ENCODE measurements around the gene C16orf89.
A peak's percentile ranks its signal among the peaks of the same experiment; 100 is the strongest.
"Not testable (repeated sequence)": the region's sequence is repeated elsewhere in the genome, so short reads cannot be mapped to it uniquely, and the experiment has no call there.

Gene C16orf89

DNA sequence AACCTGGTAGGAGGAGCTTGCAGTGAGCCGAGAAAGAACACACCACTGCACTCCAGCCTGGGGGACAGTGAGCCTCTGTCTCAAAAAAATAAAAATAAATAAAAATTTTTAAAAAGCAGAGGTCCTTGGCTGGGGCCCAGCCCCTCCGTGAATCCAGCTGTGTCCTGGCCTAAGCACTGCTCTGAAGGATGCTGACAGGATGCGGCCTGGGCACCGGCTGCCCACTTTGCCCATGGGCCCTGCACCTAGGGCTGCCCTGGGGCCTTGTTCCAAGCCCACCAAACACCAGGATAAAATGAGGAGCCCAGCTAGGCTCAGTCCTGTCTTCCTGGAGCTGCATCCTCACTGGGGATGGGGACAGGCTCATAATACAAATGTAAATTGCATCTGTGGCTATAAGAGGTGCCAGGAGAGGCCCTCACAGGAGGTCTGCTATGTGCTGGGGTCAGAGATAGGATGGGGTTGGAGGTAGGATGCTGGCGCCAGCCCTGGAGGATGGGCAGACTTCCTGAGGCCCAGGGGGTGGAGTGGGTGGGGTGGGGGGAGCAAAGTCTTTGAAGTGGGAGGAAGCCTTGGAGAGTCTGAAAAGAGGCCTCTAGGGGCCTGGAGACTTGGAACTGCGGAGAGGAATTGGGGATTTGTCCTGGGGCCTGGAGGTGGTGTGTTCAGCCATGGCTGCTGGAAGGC is 6.2 kb downstream of the C16orf89 start:
- DNase-seq: no peak

DNA sequence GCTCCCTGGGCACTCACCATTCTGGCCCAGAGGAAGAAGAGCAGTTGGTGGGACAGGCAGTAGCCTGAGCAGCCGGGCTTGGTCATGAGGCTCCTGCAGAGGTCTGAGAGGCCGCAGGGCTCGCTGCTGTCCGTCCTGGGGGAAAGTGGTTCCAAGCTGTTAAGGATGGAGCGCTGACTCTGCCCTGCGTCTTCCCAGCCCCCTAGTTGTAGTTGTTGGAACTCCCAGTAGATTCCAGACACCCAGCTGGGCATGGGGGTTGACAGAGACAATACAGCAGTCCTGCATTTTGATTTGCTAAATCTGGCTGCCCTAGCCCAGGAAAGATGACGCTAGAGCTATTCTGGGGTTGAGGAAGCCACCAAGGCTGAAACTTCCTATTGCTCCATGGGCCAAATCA is 7.3 kb downstream of the C16orf89 start:
- no peak for DNase-seq

DNA sequence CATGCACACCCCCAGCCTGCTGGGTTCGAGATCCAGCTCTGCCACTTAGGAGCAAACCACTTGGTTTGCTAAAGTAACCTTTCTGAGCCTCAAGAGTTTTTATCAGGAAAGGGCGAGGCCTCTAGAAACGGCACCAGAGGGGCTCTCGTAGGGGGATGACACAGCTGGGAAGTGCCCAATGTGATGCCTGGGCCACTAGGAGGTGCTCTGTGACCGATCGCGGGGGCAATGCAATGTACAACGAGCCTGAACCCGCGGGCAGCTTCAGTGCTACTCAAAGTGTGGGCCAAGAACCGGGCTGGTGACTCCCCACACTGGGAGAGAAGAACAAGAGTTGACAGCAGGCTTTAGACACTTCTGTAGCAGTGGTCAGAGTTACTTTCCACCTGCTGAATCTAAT is 9.4 kb downstream of the C16orf89 start:
- DNase-seq: peak; percentile 52

- DNase-seq: no peak
Measured at GRCh38 chr16:5054876-5055865, 10.6 kb downstream of the C16orf89 start.

- DNase-seq: no peak
Measured at GRCh38 chr16:5046914-5047313, 18.8 kb downstream of the C16orf89 start.

- no peak for DNase-seq
Measured at GRCh38 chr16:5045499-5046115, 20.1 kb downstream of the C16orf89 start.

DNA sequence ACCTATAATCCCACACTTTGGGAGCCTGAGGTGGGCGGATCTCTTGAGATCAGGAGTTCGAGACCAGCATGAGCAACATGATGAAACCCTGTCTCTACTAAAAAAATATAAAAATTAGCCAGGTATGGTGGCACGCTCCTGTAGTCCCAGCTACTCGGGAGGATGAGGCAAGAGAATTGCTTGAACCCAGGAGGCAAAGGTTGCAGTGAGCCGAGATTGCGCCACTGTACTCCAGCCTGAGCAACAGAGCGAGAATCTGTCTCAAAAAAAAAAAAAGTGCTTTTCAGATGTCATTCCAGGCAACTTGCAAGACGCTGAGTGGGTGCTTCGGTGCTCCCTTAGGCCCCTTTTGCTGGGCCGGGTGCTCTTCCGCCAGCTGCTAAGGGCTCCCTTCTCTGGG is 21.2 kb downstream of the C16orf89 start:
- DNase-seq: not testable (repeated sequence)

DNA sequence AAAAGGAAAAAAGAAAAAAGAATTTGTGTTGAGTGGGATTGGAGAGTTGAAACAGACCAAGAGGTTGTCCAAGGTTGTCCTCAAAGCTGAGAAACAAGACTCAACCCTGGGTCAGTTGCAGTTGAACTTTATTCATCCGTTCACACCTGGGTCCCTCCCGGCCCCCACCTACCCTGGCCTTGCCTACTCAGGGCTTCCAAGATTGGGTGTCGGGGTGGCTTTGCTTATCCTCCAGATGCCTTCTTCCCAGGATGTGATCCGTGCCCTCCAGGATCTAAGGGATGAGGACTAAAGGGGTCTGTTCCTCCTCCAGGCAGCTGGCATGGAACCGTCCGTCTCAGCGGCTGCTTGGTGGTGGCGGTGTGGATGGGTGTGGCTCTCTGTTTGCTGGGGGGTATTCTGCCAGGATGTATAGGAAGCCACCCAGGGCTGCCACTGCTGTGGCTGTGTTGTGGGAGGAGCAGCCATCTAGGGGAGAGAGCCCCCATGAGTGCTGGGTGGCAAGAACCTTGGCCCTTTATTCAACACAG is 21.7 kb downstream of the C16orf89 start:
- DNase-seq: no peak

GRCh38 chr16:5042574-5043171 is 23.1 kb downstream of the C16orf89 start:
- no peak for DNase-seq

DNA sequence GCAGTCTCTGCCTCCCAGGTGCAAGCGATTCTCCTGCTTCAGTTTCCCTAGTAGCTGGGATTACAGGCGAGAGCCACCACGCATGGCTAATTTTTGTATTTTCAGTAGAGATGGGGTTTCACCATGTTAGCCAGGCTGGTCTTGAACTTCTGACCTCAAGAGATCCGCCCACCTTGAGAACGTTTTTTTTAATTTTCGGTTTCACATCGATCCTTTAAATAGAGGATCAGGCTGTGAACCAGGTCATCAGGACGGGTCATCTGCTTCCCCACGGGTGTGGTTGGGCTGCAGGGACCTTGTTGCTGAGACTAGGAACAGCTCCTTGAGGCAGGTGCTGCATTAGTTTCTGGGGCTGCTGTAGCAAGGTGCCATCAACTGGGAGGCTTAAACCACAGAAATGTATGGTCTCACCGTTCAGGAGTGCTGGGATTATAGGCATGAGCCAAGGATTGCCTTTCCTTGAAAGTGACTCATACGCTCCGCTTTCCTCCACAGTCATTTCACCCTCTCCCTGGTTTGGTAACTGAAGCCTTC is 24.1 kb downstream of the C16orf89 start:
- DNase-seq: no peak

GRCh38 chr16:5040451-5040850 is 25.3 kb downstream of the C16orf89 start:
- no peak for DNase-seq

GRCh38 chr16:5036228-5037156 is 29.3 kb downstream of the C16orf89 start:
- no peak for DNase-seq

GRCh38 chr16:5035909-5036227 is 29.9 kb downstream of the C16orf89 start:
- no peak for DNase-seq

DNA sequence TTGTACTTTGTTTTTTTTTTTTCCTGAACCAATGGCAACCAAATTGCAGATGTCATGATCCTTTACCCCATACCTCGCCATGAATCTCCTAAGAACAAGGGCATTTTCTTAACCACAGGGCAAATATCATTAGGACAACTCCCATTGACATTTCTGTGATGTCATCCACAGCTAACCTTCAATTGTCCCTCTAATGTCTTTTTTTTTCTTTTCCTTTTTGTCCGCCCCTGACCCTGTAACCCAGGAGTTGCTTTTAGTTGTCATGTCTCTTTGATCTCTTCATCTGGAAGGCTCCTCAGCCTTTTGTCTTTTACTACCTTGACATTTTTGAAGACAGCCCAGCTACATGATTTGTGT is 31.6 kb downstream of the C16orf89 start:
- DNase-seq: no peak

DNA sequence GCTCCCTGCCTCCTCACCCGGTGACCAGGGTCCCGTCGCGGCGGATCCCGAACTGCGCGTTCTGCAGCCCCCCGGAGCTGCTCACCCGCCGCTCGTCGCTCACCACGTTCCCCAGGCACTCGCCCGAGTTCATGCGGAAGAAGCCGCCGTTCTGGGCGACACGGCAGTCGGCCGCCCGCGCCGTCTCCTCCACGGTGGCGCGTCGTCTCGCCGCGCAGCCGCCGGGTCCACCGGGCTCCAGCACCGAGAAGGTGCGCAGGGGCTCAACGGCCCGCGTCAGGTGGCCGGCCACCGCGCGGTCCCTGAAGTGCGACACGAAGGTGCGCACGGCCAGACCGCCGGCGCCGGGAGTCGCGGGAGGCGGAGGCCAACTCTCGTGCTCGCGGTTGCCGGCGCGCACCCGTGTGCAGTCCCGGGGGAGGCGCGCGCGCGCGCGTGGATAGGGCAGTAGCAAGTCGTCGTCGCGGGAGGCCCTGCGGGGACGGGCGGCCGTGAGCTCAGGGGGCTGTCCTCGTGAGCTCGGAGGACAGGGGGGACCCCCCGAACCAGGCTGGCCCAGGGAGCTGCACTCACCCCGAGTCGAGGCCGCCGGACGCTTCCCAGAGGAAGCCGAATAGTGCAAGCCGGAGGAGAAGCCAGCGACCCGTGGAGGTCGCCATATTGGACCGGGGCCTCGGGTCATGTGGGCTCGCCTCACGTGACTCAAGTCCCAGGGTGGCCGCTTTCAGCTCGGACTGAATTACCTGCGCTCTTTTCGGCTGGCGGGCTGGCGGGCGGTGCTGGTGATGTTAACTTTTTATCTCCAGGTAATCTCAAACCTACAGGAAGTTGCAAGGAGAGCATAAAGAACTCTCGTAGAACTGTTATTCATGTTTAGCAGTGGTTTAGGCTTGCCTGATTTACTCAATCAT is 32.2 kb downstream of the C16orf89 start, which contains the start of gene NAGPA:
TSS of gene NAGPA (minus strand) at position 680 of the 911 bp plus-strand sequence. CDS start at position 659, 21 bp downstream.
- DNase-seq: peak; percentile 83

GRCh38 chr16:5032748-5033167 is 33.0 kb downstream of the C16orf89 start:
- no peak for DNase-seq

DNA sequence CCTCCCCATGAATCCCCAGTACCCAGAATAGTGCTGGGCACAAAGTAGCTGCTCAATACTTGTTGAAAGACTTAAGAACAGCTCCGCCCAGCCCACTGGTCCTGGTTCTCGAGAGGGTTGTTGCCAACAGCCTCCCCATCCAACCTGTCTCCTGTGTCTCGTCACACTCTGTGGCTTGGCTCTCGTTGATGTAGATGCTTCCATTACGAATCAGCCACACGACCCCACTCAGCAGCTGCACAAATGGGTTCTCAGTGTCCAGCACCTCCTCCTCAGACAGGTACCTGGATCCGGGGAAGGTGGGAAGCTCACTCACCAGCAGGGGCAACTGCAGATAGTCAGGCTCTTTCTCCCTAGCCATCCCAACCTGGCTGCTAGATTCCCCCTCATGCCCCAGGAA is 34.2 kb downstream of the C16orf89 start:
- DNase-seq: no peak

DNA sequence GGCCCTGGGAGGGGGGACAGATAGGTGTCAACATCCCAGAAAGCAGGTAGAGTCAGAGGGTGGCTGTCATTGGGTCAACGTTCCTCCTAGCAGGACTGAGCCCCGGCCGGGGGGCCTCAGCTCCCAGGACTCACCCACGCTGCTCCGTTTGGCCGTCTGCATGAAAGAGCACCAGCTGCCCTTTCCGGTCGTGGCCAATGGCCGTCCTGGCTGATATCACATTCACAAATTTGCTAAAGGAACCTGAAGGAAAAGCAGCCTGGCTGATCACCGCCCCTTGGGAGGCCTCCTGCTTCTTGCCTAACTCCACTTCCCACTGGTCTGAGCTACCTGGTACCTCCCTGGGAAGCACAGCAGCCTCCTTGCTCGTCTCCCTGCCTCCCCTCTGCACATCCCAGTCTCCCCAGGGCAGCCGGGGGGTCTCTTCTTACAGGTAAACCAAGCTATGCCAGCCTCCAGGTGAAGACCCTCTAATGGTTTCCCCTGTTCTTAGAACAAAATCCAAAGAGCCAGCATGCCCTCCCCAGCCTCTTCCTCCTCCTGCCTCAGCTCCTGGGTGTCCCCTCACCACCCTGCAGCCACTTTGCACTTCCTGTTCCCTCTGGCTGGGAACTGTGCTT is 35.4 kb downstream of the C16orf89 start:
- no peak for DNase-seq

DNA sequence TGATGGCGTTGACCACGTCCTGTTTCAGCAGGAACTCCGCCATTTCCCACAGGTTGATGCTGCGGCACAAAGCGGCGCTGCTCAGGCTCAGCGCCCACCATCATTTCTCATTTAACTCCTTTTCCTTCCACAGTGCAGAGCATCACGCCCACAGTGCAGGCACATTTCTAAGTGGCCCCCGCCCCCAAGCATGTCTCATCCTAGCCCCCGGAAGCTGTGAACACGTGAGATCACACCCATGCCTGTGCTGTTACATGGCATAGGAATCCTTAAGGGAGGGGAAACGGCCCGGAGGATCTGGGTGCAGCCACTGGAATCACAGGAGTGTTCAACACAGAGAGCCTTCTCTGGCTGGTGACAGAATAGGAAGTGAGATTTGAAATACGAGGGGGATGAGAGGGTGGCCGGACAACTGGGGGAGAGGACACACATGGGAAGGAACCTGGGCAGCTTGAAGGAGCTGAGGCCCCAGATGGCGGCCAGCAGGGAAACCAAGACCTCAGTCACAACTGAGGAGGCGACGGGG is 36.7 kb downstream of the C16orf89 start:
- no peak for DNase-seq
